IMR-90 (cell line): ENCODE measurements around the gene P2RX7.

ENCODE experiments used
- MAZ ChIP-seq: IDR thresholded peaks from 2 replicates; pipeline ENCODE4 v1.6.1; 2012; ENCODE audit warnings: low read depth, mild to moderate bottlenecking, low read length, improper control_type of control experiment, moderate library complexity, borderline replicate concordance
- POLR2A ChIP-seq: IDR thresholded peaks from 2 replicates; pipeline ENCODE4 v1.6.1; 2012; ENCODE audit warnings: mild to moderate bottlenecking, low read depth, low read length
- TF ChIP-seq, protein P1 (sequence below): conservative IDR thresholded peaks from 2 replicates; pipeline ENCODE4 v1.5.1; 2012; ENCODE audit warnings: mild to moderate bottlenecking, low read depth, low read length, improper control_type of control experiment

DNA sequence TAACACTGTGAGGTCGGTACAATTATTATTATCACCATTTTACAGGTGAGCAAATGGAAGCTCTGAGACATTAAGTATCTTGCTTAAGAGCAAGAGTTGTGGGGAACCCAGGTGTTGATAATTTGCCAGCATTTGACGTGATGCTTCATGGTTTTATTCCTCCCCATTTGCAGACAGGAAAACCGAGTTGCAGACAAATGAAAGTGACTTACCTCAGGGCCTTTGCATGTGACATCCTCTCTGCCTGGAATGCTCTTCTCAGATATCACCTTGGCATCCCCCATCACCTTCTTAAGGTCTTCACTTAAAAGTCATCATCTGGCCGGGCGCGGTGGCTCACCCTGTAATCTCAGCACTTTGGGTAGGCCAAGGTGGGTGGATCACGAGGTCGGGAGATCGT lies 21.0 kb upstream of the P2RX7 start:
- TF ChIP-seq POLR2A, result no peak
- no peak for TF ChIP-seq MAZ
- TF ChIP-seq, protein P1, sequence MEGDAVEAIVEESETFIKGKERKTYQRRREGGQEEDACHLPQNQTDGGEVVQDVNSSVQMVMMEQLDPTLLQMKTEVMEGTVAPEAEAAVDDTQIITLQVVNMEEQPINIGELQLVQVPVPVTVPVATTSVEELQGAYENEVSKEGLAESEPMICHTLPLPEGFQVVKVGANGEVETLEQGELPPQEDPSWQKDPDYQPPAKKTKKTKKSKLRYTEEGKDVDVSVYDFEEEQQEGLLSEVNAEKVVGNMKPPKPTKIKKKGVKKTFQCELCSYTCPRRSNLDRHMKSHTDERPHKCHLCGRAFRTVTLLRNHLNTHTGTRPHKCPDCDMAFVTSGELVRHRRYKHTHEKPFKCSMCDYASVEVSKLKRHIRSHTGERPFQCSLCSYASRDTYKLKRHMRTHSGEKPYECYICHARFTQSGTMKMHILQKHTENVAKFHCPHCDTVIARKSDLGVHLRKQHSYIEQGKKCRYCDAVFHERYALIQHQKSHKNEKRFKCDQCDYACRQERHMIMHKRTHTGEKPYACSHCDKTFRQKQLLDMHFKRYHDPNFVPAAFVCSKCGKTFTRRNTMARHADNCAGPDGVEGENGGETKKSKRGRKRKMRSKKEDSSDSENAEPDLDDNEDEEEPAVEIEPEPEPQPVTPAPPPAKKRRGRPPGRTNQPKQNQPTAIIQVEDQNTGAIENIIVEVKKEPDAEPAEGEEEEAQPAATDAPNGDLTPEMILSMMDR, result no peak
